ENCODE measurements around the gene MAFG. TPM values are rescaled to one million over a fixed set of nuclear protein-coding genes. Genes with fewer than 3 reads are reported as not detected.

Gene MAFG
- total and polyA plus RNA-seq, 2 of the 13 experiments (the other 11 are each of a cell fraction or from before 2014, with no cell fraction given): 14.5 to 20.0 TPM

GRCh38 chr17:81958633-81959342 lies 31.3 kb upstream of the MAFG start (continued):
- TF ChIP-seq, protein P1, sequence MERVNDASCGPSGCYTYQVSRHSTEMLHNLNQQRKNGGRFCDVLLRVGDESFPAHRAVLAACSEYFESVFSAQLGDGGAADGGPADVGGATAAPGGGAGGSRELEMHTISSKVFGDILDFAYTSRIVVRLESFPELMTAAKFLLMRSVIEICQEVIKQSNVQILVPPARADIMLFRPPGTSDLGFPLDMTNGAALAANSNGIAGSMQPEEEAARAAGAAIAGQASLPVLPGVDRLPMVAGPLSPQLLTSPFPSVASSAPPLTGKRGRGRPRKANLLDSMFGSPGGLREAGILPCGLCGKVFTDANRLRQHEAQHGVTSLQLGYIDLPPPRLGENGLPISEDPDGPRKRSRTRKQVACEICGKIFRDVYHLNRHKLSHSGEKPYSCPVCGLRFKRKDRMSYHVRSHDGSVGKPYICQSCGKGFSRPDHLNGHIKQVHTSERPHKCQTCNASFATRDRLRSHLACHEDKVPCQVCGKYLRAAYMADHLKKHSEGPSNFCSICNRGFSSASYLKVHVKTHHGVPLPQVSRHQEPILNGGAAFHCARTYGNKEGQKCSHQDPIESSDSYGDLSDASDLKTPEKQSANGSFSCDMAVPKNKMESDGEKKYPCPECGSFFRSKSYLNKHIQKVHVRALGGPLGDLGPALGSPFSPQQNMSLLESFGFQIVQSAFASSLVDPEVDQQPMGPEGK (CRISPR knock-in tag; IDR thresholded peaks at IDR 0.05): peak; percentile 49
- TF ChIP-seq ZSCAN22 (CRISPR knock-in tag; IDR thresholded peaks at IDR 0.05) (no peak), HOXD1 (CRISPR knock-in tag; IDR thresholded peaks at IDR 0.05) (no peak), HNRNPH1 (optimal IDR thresholded peaks at IDR 0.05; ENCODE audit: low read depth, low read length) (no peak), CEBPG (CRISPR knock-in tag; IDR thresholded peaks at IDR 0.05) (no peak), KAT2B (IDR thresholded peaks at IDR 0.05; ENCODE audit: borderline replicate concordance, low read depth, low read length) (no peak), JUN (CRISPR knock-in tag; IDR thresholded peaks at IDR 0.05) (no peak), SNAI1 (CRISPR knock-in tag; IDR thresholded peaks at IDR 0.05; ENCODE audit: borderline replicate concordance) (peak; percentile 77; the same call in 1 of the 2 replicates), ZNF629 (CRISPR knock-in tag; conservative IDR thresholded peaks at IDR 0.05) (0 out of 2 replicates have a peak, but pooled peaks have one; percentile 15), KAT8 (CRISPR knock-in tag; IDR thresholded peaks at IDR 0.05) (no peak), ZSCAN31 (CRISPR knock-in tag; IDR thresholded peaks at IDR 0.05; ENCODE audit: low read depth) (no peak), JUNB (CRISPR knock-in tag; IDR thresholded peaks at IDR 0.05; ENCODE audit: borderline replicate concordance) (no peak), ZNF547 (CRISPR knock-in tag; IDR thresholded peaks at IDR 0.05) (no peak), NR2F2 (IDR thresholded peaks at IDR 0.05; ENCODE audit: borderline replicate concordance, low read depth) (no peak), YY1 (IDR thresholded peaks at IDR 0.05; ENCODE audit: insufficient read depth, insufficient replicate concordance, low read depth, low read length) (no peak), ZNF562 (CRISPR knock-in tag; IDR thresholded peaks at IDR 0.05; ENCODE audit: borderline replicate concordance) (no peak), ZNF781 (CRISPR knock-in tag; IDR thresholded peaks at IDR 0.05; ENCODE audit: borderline replicate concordance, not compliant biosample characterization) (no peak), TBX2 (CRISPR knock-in tag; IDR thresholded peaks at IDR 0.05; ENCODE audit: borderline replicate concordance) (no peak), SIN3B (IDR thresholded peaks at IDR 0.05; ENCODE audit: low read length) (no peak), HDAC1 (CRISPR knock-in tag; IDR thresholded peaks at IDR 0.05) (0 out of 2 replicates have a peak, but pooled peaks have one; percentile 24), NR2F6 (IDR thresholded peaks at IDR 0.05) (0 out of 2 replicates have a peak, but pooled peaks have one; percentile 41), NR2F6 (CRISPR knock-in tag; IDR thresholded peaks at IDR 0.05) (no peak), CTCF (CRISPR knock-in tag; IDR thresholded peaks at IDR 0.05) (peak; percentile 29; the same call in 1 of the 2 replicates), ZNF644 (CRISPR knock-in tag; IDR thresholded peaks at IDR 0.05; ENCODE audit: low read depth) (no peak), GFI1 (CRISPR knock-in tag; IDR thresholded peaks at IDR 0.05; ENCODE audit: borderline replicate concordance) (peak; percentile 71; the same call in 1 of the 2 replicates), EED (CRISPR knock-in tag; IDR thresholded peaks at IDR 0.05) (no peak), SIX4 (CRISPR knock-in tag; IDR thresholded peaks at IDR 0.05) (no peak), ZNF124 (CRISPR knock-in tag; IDR thresholded peaks at IDR 0.05) (no peak)
- TF ChIP-seq, protein P2, sequence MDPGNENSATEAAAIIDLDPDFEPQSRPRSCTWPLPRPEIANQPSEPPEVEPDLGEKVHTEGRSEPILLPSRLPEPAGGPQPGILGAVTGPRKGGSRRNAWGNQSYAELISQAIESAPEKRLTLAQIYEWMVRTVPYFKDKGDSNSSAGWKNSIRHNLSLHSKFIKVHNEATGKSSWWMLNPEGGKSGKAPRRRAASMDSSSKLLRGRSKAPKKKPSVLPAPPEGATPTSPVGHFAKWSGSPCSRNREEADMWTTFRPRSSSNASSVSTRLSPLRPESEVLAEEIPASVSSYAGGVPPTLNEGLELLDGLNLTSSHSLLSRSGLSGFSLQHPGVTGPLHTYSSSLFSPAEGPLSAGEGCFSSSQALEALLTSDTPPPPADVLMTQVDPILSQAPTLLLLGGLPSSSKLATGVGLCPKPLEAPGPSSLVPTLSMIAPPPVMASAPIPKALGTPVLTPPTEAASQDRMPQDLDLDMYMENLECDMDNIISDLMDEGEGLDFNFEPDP (CRISPR knock-in tag; conservative IDR thresholded peaks at IDR 0.05): 0 out of 2 replicates have a peak, but pooled peaks have one; percentile 86

Data from HepG2 (cell line).